ENCODE results near the gene MYBBP1A. TPM values are rescaled to one million over a fixed set of nuclear protein-coding genes. Genes with fewer than 3 reads are reported as not detected.
A peak's percentile ranks its signal among the peaks of the same experiment; 100 is the strongest.

MYBBP1A gene
- total and polyA plus RNA-seq, 2 of the 13 experiments (the other 11 are each of a cell fraction or from before 2014, with no cell fraction given): 18.6 to 54.8 TPM

DNA sequence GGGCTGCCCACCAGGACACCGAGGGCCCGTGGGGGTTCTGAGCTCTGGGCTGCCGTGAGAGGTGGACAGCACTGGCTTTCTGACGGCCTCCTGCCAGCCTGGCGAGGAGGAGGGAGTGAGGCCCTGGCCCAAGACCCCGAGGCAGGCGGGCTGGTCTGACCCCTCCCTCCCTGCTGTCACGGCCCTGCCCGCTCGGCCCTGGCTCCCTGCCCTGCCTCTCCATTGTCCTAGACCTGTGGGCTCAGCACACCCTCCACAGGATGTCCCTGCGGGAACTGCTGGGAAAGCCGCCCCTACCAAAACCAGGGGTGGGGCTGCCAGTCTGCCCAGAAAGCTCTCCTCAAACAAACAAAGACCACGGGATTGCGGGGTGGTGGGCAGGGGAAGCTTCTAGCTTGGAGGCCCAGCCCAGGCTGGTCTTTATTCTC lies 35.8 kb downstream of the MYBBP1A start:
- Histone ChIP-seq H4K20me1 (ENCODE audit: insufficient read depth, low read length) (no peaks in the 10 kb centered on the region), H3K27me3 (ENCODE audit: control insufficient read depth in 1 of 2, insufficient read depth in 2 of 2, low read length in 2 of 2) (peaks cover 10 to 62% of the 10 kb centered on the region in 2 experiments), H3K9ac (ENCODE audit: insufficient read depth, low read depth, low read length) (0 out of 2 replicates have a peak overlapping the region, but pooled peaks have one; percentile 7), H3K79me2 (ENCODE audit: insufficient read depth, low read length) (no peaks in the 10 kb centered on the region), H3K4me1 (ENCODE audit: insufficient read depth, low read length) (peaks cover 15% of the 10 kb centered on the region), H3K36me3 (replicated peaks in 1 of 2; ENCODE audit: control insufficient read depth in 1 of 2, insufficient read depth in 2 of 2, low read length in 2 of 2) (no peaks in the 10 kb centered on the region), H3K4me2 (ENCODE audit: low read depth, low read length) (peak overlapping the region; percentile 46), H3K9me3 (ENCODE audit: low read length) (no peaks in the 10 kb centered on the region), H3K4me3 (replicated peaks in 1 of 3; ENCODE audit: insufficient read depth in 1 of 3, low read depth in 2 of 3, low read length in 3 of 3) (peak overlapping the region in 1 of 3 experiments; percentile 44; a peak in 1 of 6 replicates), H3K27ac (ENCODE audit: extremely low read length, insufficient read depth, low read length) (no peak overlapping the region), H2AFZ (ENCODE audit: low read length) (no peak overlapping the region)
- ChIA-PET POLR2A (no interaction called here), CTCF (ENCODE audit: low intra/inter-chr PET ratio, low total read pairs) (no interaction called here)
- intact Hi-C loops (cut with micrococcal nuclease; ENCODE audit: unreplicated experiment) (no loop called here), in situ Hi-C loops (cut with HindIII; ENCODE audit: extremely low pct_ligation_motif_present, low pct_unique_long_range_greater_than_20kb) (no loop called here)
- FAIRE-seq: no peak
- BruUV-seq (replicated peaks): no TSS peak
- TF ChIP-seq ZNF7 (CRISPR knock-in tag; IDR thresholded peaks at IDR 0.05): no peak
- TF ChIP-seq MTA1 (CRISPR knock-in tag; IDR thresholded peaks at IDR 0.05; ENCODE audit: borderline replicate concordance): no peak
- TF ChIP-seq RARA (CRISPR knock-in tag; IDR thresholded peaks at IDR 0.05): no peak
- TF ChIP-seq ZBTB8A (CRISPR knock-in tag; IDR thresholded peaks at IDR 0.05; ENCODE audit: borderline replicate concordance, low read depth): no peak
- no peak for TF ChIP-seq HES4 (CRISPR knock-in tag; IDR thresholded peaks at IDR 0.05; ENCODE audit: borderline replicate concordance)
- no peak for TF ChIP-seq ZNF207 (IDR thresholded peaks at IDR 0.05; ENCODE audit: borderline replicate concordance)
- TF ChIP-seq, protein P1, sequence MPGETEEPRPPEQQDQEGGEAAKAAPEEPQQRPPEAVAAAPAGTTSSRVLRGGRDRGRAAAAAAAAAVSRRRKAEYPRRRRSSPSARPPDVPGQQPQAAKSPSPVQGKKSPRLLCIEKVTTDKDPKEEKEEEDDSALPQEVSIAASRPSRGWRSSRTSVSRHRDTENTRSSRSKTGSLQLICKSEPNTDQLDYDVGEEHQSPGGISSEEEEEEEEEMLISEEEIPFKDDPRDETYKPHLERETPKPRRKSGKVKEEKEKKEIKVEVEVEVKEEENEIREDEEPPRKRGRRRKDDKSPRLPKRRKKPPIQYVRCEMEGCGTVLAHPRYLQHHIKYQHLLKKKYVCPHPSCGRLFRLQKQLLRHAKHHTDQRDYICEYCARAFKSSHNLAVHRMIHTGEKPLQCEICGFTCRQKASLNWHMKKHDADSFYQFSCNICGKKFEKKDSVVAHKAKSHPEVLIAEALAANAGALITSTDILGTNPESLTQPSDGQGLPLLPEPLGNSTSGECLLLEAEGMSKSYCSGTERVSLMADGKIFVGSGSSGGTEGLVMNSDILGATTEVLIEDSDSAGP (CRISPR knock-in tag; IDR thresholded peaks at IDR 0.05; ENCODE audit: borderline replicate concordance): 0 out of 2 replicates have a peak, but pooled peaks have one; percentile 15
- no peak for TF ChIP-seq ZNF292 (CRISPR knock-in tag; IDR thresholded peaks at IDR 0.05; ENCODE audit: borderline replicate concordance, low read depth)
- no peak for TF ChIP-seq CHD4 (IDR thresholded peaks at IDR 0.05; ENCODE audit: borderline replicate concordance, low read length)
- TF ChIP-seq ATM (IDR thresholded peaks at IDR 0.05; ENCODE audit: borderline replicate concordance): no peak
- TF ChIP-seq ZNF10 (CRISPR knock-in tag; IDR thresholded peaks at IDR 0.05; ENCODE audit: borderline replicate concordance, low read depth): no peak
- TF ChIP-seq SOX6 (IDR thresholded peaks at IDR 0.05): no peak
- no peak for TF ChIP-seq SOX6 (CRISPR knock-in tag; IDR thresholded peaks at IDR 0.05)
- TF ChIP-seq, protein P2, sequence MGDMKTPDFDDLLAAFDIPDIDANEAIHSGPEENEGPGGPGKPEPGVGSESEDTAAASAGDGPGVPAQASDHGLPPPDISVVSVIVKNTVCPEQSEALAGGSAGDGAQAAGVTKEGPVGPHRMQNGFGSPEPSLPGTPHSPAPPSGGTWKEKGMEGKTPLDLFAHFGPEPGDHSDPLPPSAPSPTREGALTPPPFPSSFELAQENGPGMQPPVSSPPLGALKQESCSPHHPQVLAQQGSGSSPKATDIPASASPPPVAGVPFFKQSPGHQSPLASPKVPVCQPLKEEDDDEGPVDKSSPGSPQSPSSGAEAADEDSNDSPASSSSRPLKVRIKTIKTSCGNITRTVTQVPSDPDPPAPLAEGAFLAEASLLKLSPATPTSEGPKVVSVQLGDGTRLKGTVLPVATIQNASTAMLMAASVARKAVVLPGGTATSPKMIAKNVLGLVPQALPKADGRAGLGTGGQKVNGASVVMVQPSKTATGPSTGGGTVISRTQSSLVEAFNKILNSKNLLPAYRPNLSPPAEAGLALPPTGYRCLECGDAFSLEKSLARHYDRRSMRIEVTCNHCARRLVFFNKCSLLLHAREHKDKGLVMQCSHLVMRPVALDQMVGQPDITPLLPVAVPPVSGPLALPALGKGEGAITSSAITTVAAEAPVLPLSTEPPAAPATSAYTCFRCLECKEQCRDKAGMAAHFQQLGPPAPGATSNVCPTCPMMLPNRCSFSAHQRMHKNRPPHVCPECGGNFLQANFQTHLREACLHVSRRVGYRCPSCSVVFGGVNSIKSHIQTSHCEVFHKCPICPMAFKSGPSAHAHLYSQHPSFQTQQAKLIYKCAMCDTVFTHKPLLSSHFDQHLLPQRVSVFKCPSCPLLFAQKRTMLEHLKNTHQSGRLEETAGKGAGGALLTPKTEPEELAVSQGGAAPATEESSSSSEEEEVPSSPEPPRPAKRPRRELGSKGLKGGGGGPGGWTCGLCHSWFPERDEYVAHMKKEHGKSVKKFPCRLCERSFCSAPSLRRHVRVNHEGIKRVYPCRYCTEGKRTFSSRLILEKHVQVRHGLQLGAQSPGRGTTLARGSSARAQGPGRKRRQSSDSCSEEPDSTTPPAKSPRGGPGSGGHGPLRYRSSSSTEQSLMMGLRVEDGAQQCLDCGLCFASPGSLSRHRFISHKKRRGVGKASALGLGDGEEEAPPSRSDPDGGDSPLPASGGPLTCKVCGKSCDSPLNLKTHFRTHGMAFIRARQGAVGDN (CRISPR knock-in tag; IDR thresholded peaks at IDR 0.05): peak; percentile 45
- TF ChIP-seq, protein P3, sequence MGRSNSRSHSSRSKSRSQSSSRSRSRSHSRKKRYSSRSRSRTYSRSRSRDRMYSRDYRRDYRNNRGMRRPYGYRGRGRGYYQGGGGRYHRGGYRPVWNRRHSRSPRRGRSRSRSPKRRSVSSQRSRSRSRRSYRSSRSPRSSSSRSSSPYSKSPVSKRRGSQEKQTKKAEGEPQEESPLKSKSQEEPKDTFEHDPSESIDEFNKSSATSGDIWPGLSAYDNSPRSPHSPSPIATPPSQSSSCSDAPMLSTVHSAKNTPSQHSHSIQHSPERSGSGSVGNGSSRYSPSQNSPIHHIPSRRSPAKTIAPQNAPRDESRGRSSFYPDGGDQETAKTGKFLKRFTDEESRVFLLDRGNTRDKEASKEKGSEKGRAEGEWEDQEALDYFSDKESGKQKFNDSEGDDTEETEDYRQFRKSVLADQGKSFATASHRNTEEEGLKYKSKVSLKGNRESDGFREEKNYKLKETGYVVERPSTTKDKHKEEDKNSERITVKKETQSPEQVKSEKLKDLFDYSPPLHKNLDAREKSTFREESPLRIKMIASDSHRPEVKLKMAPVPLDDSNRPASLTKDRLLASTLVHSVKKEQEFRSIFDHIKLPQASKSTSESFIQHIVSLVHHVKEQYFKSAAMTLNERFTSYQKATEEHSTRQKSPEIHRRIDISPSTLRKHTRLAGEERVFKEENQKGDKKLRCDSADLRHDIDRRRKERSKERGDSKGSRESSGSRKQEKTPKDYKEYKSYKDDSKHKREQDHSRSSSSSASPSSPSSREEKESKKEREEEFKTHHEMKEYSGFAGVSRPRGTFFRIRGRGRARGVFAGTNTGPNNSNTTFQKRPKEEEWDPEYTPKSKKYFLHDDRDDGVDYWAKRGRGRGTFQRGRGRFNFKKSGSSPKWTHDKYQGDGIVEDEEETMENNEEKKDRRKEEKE (IDR thresholded peaks at IDR 0.05): no peak
- TF ChIP-seq ZNF17 (CRISPR knock-in tag; IDR thresholded peaks at IDR 0.05): no peak
- no CpG with 5 or more reads among the region's 14 CpGs for WGBS (ENCODE audit: low lambda C conversion rate)
- ATAC-seq: peak; percentile 44
- DNase-seq (ENCODE audit: low spot score): no peak
